AML-193 (cell line): Measurements from ENCODE around the gene PLA2G6.

Experiments used
- DNase-seq, 2 experiments: peaks; one replicate each; lab custom pipeline; 2025; lab: John Stamatoyannopoulos, UW

Gene PLA2G6

DNA sequence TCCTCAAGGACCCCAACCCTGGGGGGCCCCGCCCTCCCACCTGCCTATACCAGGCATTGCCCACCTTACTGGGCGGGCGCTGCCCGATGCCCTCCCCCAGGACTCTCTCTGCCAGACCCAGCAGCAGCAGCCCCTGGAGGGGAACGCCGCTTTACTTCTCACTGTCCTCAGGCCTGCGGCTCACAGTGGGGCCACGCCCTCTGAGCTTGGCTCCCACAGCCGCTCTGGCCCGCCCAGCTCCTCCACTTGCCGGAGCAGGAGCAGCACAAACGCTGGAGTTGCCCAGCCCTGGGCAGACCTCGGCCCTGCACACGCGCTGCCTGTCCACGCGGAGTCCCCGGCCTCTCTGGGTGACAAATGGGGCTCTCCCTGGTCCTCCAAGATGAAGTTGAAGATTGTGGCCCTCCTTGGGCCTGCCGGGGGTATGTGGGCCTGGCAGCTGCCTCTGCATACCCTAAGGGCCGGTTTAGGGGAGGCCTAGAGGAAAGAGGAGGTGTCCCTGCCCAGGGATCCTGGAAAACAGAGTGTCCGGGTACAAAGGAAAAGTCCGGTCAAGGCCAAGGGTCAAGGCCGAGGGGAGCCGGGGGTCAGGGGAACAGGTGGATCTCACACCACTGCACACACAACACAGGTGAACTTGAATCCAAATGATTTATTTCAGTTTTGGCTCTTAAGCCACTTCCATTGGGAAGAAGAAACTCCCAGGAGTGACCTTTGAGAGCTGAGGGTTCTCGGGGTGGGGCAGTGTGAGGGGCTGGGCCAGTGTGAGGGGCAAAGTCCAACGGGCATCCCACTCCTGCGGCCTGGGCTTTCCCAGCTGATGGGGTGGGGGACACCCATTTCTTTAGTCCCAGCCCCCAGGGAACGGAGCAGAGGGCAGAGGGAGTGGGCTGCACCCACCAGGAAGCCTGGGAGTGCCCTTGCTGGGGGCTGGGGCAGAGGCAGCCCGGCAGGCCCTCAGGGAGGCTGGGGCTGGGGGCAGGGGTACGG is 70.5 kb downstream of the PLA2G6 start:
- no peak for DNase-seq

- DNase-seq = no peak
Measured at GRCh38 chr22:38110008-38110862, 71.4 kb downstream of the PLA2G6 start, which contains the start of gene BAIAP2L2. Gene BAIAP2L2 (minus strand): TSS chr22:38110684. CDS start chr22:38110525, 159 bp downstream.

DNA sequence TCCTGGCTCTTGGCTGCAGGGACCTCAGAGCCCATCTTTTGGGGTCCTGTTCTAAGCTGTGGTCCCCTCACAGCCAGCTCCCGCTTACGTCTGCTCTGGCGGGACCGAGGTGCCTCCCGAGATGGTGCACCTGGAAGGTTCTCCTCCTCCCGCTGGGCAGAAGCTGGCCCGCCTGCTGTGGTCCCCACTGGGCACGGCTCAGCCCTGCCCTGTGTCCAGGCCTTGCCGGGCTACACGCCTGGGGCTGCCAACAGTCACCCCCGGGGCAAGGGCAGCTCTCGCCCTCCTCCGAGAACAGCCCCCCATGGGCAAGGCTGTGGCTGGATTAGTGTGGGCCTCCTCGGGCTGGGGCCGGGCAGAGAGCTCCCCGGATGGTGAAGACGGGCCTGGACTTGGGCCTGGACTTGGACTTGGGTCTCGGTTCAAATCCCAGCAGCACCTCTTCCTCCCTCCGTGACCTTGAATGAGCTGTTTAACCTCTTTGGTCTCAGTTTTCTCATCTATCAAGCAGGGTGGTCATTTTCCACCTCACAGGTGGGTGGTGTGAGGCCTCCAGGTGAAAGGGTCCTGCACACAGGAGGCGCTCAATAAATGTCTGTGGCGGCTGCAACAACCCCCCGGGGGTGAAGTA is 72.1 kb downstream of the PLA2G6 start:
- DNase-seq = no peak

DNA sequence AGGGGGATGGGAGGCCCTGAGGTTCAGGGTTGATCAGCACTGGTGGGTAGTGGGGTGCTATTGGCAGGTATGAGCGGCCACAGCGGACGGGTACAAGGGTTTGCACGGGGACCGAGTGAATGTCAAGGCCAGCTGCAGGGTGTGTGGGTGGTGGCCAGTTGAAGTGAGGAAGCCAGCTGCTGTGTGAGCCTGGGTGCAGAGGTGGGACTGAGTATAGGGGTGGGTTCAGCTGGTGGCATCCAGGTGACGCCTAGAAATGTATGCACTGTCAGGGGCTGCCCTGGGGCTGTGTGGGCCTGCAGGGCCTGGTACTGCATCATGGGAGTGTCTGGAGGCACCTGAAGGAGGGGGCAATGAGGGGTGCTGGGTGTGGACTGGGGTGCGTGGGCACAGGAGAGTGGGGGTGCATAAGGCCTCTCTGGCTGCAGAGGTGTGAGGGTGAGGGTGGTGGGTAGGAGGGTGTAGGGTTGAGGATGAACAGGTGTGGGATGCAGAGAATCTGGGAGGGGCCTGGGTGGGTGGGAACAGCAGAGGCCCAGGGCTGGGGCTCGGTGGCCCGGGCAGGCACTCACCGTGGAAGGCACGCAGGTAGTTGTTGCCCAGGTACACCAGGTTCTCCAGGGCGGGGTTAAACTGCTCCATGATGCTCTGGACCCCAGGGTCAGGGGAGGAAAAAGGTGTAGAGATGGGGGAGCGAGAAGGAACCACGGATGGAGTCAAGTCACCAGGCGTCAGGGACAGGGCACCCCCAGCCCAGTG is 72.9 kb downstream of the PLA2G6 start:
- DNase-seq = no peak

DNA sequence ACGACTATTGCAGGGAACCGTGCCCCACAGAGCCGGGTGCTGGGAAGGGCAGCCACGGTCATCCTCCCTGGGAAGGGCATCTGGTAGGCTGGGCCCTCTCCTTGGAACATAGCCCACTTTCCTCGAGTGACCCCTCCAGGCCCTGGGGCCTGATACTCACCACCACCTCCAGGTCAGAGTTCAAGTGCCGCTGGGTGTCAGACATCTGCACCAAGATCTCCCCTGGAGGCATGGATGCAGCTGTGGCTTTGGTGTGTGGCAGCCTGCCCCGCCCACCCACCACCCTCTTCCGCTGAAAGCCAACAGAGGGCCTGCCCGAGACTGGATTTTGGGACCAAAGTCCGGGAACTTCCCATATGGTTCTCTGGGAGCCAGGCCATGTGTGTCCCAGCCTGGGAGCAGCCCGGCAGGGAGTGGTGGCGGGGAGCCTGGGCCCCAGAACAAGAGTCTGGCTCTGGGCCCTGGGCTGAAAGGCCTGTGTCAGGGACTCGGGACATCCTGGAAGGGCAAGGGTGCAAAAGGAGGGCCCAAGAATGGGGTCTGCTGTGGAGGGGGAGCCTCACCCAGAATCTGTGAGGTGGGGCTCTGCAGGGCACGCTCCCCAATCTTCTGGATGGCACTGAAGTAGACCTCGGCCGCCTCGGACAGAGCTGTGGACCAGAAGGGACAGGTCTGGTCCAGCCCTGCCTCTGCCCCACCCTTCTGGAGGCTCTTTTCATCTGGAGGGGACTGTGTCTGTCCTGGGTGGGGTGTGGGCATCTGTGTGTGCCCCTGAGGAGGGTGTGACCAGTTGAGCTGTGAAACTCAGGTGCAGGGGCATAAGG is 73.7 kb downstream of the PLA2G6 start:
- DNase-seq = no peak

DNA sequence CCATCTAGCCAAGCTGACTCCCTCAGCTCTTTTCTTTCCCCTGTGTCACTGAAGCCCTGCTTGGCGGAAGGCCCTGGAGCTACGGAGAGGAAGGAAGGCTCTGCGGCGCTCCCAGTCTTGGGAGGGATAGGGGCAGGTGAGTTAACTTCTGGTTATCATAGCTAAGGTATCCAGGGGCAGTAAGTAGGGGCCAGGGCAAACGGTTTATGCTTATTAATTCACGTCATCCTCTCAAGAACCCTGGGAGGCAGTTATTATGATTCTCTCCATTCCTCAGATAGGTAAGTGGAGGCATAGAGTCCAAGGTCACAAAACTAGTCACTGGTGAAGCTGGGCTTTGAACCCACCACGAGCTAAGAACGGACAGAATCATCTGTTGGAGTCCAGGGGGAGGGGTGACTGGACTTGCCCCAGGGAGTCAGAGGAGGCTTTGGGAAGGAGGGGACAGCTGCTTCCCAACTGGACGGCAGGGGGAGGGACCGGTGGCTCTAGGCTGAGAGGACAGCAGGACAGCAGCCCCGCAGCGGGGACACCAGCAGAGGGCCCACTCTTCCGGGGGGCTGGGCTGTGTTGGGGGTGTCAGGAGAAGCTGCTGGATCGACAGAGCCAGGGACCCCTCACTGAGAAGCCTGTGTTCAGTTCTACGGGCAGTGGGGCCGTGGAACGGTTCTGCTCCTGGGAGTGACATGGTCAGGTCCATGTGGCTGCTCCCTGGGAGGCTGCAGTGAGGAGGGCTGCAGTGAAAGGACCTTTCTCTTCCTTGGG is 74.6 kb downstream of the PLA2G6 start:
- DNase-seq = no peak

- peak; percentile 28 to 31 for DNase-seq
Measured at GRCh38 chr22:38104084-38104483, 77.5 kb downstream of the PLA2G6 start.

DNA sequence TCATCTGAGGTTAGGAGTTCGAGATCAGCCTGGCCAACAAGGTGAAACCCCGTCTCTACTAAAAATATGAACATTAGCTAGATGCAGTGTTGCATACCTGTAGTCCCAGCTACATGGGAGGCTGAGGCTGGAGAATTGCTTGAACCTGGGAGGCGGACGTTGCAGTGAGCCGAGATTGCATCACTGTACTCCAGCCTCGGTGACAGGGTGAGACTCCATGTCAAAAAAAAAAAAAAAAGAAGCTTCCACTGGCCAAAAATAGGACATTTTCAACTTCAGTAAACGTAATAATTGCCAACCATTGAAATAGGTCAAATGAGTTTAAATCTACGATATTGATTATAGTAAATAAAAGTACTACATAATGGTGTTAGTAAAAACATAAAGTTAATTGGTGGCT is 78.0 kb downstream of the PLA2G6 start:
- no peak for DNase-seq

DNA sequence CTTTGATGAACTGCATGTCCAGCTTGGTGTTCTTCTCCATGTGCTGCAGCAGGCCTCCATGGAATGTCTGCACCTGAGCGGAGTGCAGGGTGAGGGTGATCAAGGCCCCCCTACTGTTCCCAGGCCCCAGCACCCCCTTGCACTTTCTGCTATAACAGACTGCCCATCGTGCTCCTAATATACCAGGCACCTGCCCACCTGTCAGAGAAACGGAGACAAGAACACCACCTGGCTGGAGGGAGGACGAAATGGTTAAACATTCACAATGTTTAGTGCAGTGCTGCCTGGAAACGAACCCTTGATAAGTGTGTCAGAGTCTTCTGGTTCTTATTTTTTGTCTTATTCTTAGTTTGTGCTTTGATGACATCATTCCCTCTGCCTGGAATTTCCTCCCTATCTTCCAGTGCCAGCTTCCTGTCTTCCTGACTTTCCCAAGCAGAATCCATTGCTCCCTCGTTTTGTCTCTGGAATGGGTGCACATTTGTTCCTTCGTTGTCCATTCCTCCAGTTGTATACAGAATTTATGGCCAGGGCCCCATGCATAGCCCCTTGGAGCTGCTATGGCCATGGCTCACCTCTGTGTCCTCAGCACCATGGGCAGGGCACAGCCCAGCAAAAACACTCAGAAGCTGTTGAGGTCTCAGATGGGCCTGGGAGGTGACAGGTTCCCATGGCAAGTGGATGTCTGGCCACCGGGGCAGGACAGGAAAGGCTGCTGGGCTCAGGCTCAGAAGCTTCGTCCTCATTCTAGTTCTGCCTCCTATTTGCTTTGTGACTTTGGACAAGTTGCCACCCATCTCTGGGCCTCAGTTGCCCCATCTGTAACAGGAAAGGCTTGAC is 83.0 kb downstream of the PLA2G6 start:
- no peak for DNase-seq

- no peak for DNase-seq
Measured at GRCh38 chr22:38097557-38098409, 83.8 kb downstream of the PLA2G6 start.

DNA sequence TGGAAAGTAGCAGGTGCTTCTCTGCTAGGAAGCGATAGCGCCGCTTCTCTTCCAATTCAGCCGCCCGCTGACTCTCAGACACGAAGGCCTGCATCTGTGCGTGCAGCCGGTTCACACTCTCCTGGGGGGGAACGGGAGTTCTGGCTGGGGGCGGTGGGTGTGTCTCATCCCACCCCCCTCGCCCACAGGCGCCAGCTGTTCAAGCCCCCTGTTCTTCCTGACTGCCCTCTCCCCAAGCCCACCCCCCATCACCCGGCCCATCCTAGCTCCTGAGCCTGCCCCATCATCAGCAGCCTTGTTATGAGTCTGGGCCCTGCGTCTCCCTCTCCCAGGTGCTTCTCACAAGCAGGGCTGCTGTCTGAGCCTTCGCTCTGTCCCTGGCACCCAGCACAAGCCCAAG is 84.6 kb downstream of the PLA2G6 start:
- no peak for DNase-seq

DNA sequence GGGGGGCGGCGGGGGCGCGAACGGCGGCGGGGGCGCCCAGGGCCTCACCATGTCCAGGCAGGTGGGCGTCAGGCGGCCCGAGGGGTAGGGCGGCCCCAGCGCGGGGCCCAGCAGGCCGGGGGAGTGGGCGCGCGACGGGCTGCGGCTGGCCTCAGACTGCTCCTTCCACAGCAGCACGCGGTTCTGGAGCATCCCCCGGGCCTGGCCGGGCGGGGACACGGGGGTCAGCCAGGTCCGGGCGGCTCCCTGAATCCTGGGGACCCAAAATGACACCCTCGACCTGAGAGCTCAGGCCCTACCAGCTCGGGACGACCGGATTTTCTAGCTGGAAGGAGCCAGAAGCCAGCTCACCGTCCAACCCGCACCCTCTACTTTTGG is 92.2 kb downstream of the PLA2G6 start:
- no peak for DNase-seq

DNA sequence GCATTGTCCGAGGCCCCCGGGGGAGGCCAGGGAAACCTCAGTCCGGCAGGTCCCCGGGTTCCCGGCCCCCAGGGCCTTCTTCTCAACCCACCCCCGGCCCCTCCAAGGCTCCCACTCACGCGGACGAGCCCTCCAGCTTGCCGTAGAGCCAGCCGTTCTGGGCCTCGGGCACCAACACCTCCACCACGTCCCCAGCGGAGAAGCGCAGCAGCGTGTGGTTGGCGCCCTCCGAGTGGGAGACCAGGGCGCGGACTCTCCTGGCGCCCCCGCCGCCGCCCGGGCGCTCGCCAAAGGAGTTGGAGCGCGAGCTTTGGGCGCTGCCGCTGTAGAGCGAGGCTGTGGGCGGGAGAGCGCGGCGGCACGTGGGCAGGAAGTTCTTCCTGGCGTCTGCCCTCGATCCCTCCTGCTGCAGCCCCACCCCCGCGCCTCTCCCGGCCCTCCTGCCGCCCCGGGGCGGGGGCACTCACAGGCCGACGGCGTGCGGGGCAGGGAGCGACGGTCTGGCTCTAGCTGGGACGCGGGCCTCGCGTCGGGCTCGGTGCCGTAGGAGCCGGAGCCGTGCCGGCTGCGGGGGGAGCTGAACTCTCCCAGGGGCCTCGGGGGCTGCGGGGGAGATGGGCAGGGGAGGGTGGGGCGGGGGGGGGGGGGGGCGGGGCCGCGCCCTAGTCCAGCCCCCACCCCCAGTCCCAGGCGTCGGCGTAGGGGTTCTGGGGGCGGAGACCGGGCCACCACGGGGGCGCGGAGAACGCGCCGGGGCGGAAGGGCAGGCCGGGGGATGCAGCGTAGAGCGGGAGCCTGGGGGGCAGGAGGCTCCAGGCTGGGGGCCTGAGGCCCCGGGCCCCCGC is 92.8 kb downstream of the PLA2G6 start:
- no peak for DNase-seq

DNA sequence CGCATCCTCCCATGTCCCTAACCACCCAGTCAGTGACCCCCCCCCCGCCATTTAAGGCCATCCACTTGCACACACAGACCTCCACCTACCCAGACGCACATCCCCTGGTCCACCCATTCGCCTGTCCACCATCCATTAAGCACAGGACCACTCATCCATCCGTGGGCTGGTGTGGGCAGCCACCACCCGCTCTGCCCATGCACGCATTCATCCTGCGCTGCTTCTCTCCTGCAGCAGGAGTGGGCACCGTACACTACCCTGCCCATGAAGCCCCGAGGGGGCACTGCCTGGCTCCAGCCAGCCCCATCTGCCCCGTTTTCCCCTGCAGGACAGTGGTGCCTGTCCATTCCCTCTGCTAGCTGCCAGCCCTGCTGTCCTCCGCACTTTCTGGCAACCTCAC is 93.8 kb downstream of the PLA2G6 start:
- DNase-seq = no peak

GRCh38 chr22:38086942-38087341 is 94.7 kb downstream of the PLA2G6 start:
- DNase-seq = no peak

- no peak for DNase-seq
Measured at GRCh38 chr22:38086001-38086845, 95.4 kb downstream of the PLA2G6 start.
